Measurements from ENCODE around the gene PNLIPRP1.

- no peak for TF ChIP-seq CTCF (IDR thresholded peaks at IDR 0.05; ENCODE audit: insufficient read depth, low read length, poor library complexity, severe bottlenecking)
- no peak for TF ChIP-seq EZH2phosphoT487 (conservative IDR thresholded peaks at IDR 0.05; ENCODE audit: low read length)
These were observed 47.1 kb downstream of the PNLIPRP1 start for GRCh38 chr10:116637830-116638229.

Data from SU-DHL-6 (cell line).